BJ (cell line): ENCODE data around the gene EGFR. TPM values are rescaled to one million over a fixed set of nuclear protein-coding genes. Genes with fewer than 3 reads are reported as not detected.

ENCODE experiments used
- CTCF ChIA-PET: fragments of 350-600 bp; formaldehyde crosslinking; extraction: SDS; loops from one replicate; lab custom pipeline; 2021; ENCODE audit warnings: antibody characterized with exemption, inconsistent platforms; lab: Yijun Ruan, JAX
- POLR2A ChIA-PET: fragments of 300-600 bp; sonication (Branson Sonifier 250); formaldehyde crosslinking; extraction: SDS; loops from one replicate; lab custom pipeline; 2021; ENCODE audit warnings: antibody characterized with exemption; lab: Charles Lee
- DNase-seq: peaks from one replicate; pipeline ENCODE4 v3.0.0-alpha.2; 2011; ENCODE audit warnings: low read depth
- H3K27me3 ChIP-seq: 2 replicates; pipeline ENCODE4 v1.6.0; 2011; ENCODE audit warnings: low read length; ENCODE audit not compliant: control insufficient read depth, insufficient read depth
- H3K36me3 ChIP-seq: 2 replicates; pipeline ENCODE4 v1.5.1; 2011; ENCODE audit warnings: low read length; ENCODE audit not compliant: control insufficient read depth, insufficient read depth
- H3K4me3 ChIP-seq: 2 replicates; pipeline ENCODE4 v1.5.1; 2011; ENCODE audit warnings: low read depth, mild to moderate bottlenecking, control low read depth, low read length
- CTCF ChIP-seq: IDR thresholded peaks from 2 replicates; pipeline ENCODE4 v1.5.1; 2011; ENCODE audit warnings: low read depth, mild to moderate bottlenecking, control low read depth, inconsistent platforms, low read length, moderate library complexity; ENCODE audit not compliant: insufficient read depth
- polyA plus RNA-seq: library from polyadenylated mRNA; depleted of rRNA; stranded (reverse); fragments of >200 nt; gene quantifications from 2 replicates; pipeline ENCODE4 v1.2.3, GENCODE V29; 2011

EGFR gene
- polyA plus RNA-seq, 1 experiment = 34.0 TPM

DNA sequence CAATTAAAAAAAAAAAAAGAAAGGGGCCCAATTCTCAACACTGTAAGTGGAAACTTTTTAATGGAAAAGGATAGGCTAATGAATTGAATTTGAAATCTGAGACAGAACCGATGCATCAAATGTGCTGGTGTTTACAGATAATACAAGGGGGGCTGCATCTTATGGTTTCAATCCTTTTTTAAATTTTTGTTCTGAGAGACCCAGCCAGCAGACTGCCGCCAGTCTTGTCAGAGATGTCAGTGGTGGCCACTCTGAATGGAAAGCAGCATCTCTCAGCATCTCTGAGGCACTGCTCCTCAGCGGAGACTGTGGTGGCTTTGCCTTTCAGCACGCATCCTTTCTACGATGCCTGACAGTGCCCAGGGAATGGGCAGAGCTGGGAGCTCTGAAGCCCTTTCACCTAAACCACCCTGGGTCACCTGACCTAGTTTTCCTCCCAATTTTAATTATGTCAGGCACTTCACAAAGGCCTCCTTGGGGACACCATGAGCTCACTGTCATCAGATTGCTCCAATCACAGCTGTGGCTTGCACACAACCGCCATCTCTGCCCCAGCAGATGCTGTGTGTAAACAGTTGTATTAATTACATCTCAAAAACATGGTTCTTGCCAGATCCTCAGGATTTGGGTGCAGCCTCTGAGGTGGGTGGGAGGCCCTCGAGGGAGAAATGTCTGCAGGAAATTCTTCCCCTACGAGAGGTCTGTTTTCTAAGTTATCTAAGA lies 81.2 kb downstream of the EGFR start:
- no peak for TF ChIP-seq CTCF
- ChIA-PET POLR2A (no interaction called here), CTCF (interaction anchor here (0.7 kb wide), 1 partner anchor 14 kb away, joined by 3 read pairs; no protein-coding TSS in a partner anchor)
- Histone ChIP-seq H3K4me3 (no peak overlapping the region), H3K27me3 (no peaks in the 10 kb centered on the region), H3K36me3 (0 out of 2 replicates have a peak, but pooled peaks cover 2% of the 10 kb centered on the region)
- DNase-seq = no peak

GRCh38 chr7:55100544-55101327 lies 81.9 kb downstream of the EGFR start:
- POLR2A ChIA-PET = no interaction called here
- Histone ChIP-seq H3K27me3 (no peaks in the 10 kb centered on the region), H3K36me3 (0 out of 2 replicates have a peak, but pooled peaks cover 2% of the 10 kb centered on the region), H3K4me3 (no peak overlapping the region)
- no peak for DNase-seq
- no peak for TF ChIP-seq CTCF
- CTCF ChIA-PET = interaction anchor here (0.7 kb wide), 1 partner anchor 14 kb away, joined by 3 read pairs; no protein-coding TSS in a partner anchor

GRCh38 chr7:55101359-55101758 lies 82.5 kb downstream of the EGFR start:
- H3K27me3 ChIP-seq = no peaks in the 10 kb centered on the region
- ChIA-PET POLR2A (no interaction called here), CTCF (interaction anchor here (0.9 kb wide), 1 partner anchor 15 kb away, joined by 3 read pairs; no protein-coding TSS in a partner anchor)
- TF ChIP-seq CTCF = no peak
- DNase-seq = no peak
- H3K36me3 ChIP-seq = 0 out of 2 replicates have a peak, but pooled peaks cover 2% of the 10 kb centered on the region
- H3K4me3 ChIP-seq = no peak overlapping the region

DNA sequence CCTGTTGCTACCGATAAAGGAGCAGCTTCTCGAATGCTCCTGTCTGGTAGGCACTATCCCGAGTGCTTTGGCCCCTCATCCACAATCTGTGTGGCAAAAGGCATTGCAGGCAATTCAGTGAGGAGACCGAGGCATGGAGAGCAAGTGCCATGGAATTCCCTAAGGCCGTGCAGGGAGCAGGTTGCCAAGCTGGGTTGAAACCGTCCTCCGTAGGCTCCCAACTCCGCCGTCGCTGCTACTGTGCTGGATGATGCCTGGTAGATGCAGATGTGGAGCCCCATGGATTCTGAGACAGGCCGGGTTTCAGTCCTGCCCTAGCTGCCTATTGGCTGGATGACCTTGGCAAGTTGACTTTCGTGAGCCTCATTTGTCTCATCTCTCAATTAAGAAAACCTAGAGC lies 85.3 kb downstream of the EGFR start:
- no peaks in the 10 kb centered on the region for H3K27me3 ChIP-seq
- H3K36me3 ChIP-seq = 0 out of 2 replicates have a peak, but pooled peaks cover 2% of the 10 kb centered on the region
- no peak for TF ChIP-seq CTCF
- ChIA-PET CTCF (interaction anchor here (0.6 kb wide), 1 partner anchor 10 kb away, joined by 3 read pairs; no protein-coding TSS in a partner anchor), POLR2A (no interaction called here)
- no peak for DNase-seq
- no peak overlapping the region for H3K4me3 ChIP-seq

DNA sequence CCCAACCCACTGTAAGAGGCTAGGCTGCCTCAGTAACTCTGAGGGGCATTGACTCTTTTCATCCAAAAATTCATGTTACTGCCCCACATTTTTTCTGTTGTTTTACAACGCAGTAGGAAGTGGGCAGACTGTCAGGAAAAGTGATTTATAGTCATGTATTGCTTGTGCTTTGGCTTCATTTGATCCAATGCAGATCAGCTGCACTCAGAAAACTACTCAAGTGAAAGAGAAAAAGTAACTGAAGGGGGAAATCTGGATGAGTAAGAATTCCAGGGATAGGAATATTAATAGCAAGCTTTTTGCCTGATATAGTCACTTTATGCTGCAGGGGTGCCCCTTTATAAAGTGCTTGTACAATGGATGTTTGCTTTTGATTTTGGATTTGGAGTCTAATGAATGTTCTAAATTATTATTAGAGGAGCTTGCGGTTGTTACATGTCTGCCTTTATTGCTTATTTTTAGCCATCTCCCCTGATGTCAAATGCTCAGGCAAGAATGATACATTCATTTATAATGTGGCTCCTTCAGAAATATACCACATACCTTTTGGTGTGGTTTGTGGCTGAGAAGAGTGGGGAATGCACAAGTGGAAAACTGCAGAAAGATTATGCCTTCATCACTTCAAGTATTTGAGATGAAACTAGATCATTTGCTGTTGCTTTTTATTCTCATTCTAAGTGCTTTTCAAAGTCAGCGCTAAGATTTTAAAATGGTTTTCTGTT lies 86.1 kb downstream of the EGFR start:
- ChIA-PET CTCF (interaction anchor here (0.6 to 1.2 kb wide), 3 partner anchors 11 to 40 kb away, joined by 3 read pairs; no protein-coding TSS in a partner anchor), POLR2A (no interaction called here)
- DNase-seq = no peak
- H3K36me3 ChIP-seq = 0 out of 2 replicates have a peak, but pooled peaks cover 2% of the 10 kb centered on the region
- H3K4me3 ChIP-seq = no peak overlapping the region
- no peaks in the 10 kb centered on the region for H3K27me3 ChIP-seq
- TF ChIP-seq CTCF = no peak
